Measurements from ENCODE around the gene CXCL8.

DNA sequence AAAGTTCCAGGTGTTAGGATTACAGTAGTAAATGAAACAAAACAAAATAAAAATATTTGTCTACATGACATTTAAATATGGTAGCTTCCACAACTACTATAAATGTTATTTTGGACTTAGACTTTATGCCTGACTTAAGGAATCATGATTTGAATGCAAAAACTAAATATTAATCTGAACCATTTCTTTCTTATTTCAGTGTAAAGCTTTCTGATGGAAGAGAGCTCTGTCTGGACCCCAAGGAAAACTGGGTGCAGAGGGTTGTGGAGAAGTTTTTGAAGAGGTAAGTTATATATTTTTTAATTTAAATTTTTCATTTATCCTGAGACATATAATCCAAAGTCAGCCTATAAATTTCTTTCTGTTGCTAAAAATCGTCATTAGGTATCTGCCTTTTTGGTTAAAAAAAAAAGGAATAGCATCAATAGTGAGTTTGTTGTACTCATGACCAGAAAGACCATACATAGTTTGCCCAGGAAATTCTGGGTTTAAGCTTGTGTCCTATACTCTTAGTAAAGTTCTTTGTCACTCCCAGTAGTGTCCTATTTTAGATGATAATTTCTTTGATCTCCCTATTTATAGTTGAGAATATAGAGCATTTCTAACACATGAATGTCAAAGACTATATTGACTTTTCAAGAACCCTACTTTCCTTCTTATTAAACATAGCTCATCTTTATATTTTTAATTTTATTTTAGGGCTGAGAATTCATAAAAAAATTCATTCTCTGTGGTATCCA, 1.6 kb downstream of the CXCL8 start:
- TF ChIP-seq, protein P1, sequence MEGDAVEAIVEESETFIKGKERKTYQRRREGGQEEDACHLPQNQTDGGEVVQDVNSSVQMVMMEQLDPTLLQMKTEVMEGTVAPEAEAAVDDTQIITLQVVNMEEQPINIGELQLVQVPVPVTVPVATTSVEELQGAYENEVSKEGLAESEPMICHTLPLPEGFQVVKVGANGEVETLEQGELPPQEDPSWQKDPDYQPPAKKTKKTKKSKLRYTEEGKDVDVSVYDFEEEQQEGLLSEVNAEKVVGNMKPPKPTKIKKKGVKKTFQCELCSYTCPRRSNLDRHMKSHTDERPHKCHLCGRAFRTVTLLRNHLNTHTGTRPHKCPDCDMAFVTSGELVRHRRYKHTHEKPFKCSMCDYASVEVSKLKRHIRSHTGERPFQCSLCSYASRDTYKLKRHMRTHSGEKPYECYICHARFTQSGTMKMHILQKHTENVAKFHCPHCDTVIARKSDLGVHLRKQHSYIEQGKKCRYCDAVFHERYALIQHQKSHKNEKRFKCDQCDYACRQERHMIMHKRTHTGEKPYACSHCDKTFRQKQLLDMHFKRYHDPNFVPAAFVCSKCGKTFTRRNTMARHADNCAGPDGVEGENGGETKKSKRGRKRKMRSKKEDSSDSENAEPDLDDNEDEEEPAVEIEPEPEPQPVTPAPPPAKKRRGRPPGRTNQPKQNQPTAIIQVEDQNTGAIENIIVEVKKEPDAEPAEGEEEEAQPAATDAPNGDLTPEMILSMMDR (IDR thresholded peaks at IDR 0.05), result no peak
- TF ChIP-seq POLR2A (IDR thresholded peaks at IDR 0.05), result no peak
